GM23248 (cell line): ENCODE data around the gene CHRNB1.

Experiments
- EZH2 ChIP-seq: fragments of 200-600 bp; sonication (generic); IDR thresholded peaks from 2 replicates; pipeline ENCODE4 v1.6.1; 2018; ENCODE audit warnings: antibody characterized with exemption, mild to moderate bottlenecking; ENCODE audit not compliant: insufficient read depth, poor library complexity, severe bottlenecking
- EZH2phosphoT487 ChIP-seq: fragments of 200-600 bp; sonication (generic); IDR thresholded peaks from 2 replicates; pipeline ENCODE4 v1.6.1; 2018; ENCODE audit warnings: antibody characterized with exemption, moderate library complexity, mild to moderate bottlenecking, low read depth; ENCODE audit not compliant: insufficient read depth

DNA sequence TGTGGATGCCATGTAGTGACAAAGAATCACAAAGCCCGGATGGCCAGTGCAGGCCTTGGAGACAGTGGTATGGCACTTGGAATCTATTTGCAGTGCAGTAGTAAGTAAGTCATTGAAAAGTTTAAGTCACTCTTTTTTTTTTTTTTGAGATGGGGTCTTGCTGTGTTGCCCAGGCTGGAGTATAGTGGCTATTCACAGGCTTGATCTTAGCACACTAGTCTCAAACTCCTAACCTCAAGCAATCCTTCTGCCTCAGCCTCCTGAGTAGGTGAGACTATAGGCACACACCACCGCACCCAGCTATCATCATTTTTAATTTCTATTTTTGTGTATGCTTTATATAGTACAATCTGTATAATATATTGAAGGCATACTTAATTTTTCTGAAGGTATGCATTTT lies 46.2 kb upstream of the CHRNB1 start:
- no peak for TF ChIP-seq EZH2
- TF ChIP-seq EZH2phosphoT487: no peak
